RWPE2 (cell line): ENCODE results near the gene DDIAS.

ENCODE experiments used
- ATAC-seq: fragments of 200-7000 bp; cut with Tn5 transposase; 3 replicates; pipeline ENCODE4 v1.9.1; 2021; ENCODE audit warnings: low read depth
- DNase-seq: peaks from one replicate; pipeline ENCODE4 v3.0.0-alpha.2; 2020; ENCODE audit warnings: low spot score
- H3K27ac ChIP-seq: fragments of 450-650 bp; 2 replicates; pipeline ENCODE4 v1.5.1; 2017; ENCODE audit warnings: mild to moderate bottlenecking; ENCODE audit not compliant: poor library complexity, severe bottlenecking
- H3K27me3 ChIP-seq: fragments of 250-450 bp; sonication (Bioruptor Pico); 2 replicates; pipeline ENCODE4 v1.5.1; 2021; ENCODE audit warnings: mild to moderate bottlenecking, moderate library complexity; ENCODE audit not compliant: insufficient read depth, poor library complexity, severe bottlenecking
- H3K36me3 ChIP-seq: fragments of 250-450 bp; sonication (Bioruptor Pico); 2 replicates; pipeline ENCODE4 v1.5.1; 2020; ENCODE audit warnings: low read depth, mild to moderate bottlenecking, moderate library complexity
- H3K4me1 ChIP-seq: fragments of 250-450 bp; sonication (Bioruptor Pico); 2 replicates; pipeline ENCODE4 v1.5.1; 2021; ENCODE audit warnings: mild to moderate bottlenecking, moderate library complexity; ENCODE audit not compliant: insufficient read depth, poor library complexity, severe bottlenecking
- H3K4me3 ChIP-seq: fragments of 250-450 bp; sonication (Bioruptor Pico); 2 replicates; pipeline ENCODE4 v1.5.1; 2021; ENCODE audit warnings: mild to moderate bottlenecking, moderate library complexity; ENCODE audit not compliant: severe bottlenecking
- H3K9me3 ChIP-seq: fragments of 250-450 bp; sonication (Bioruptor Pico); 2 replicates; pipeline ENCODE4 v1.5.1; 2021; ENCODE audit warnings: mild to moderate bottlenecking, moderate library complexity; ENCODE audit not compliant: severe bottlenecking
- TF ChIP-seq, protein P1 (sequence below): fragments of 450-650 bp; IDR thresholded peaks from one replicate; pipeline ENCODE4 v1.5.1; 2017; ENCODE audit warnings: mild to moderate bottlenecking, moderate library complexity; ENCODE audit not compliant: poor library complexity, severe bottlenecking

The DDIAS gene

GRCh38 chr11:82895437-82896091 lies 6.0 kb upstream of the DDIAS start:
- DNase-seq: no peak
- Histone ChIP-seq H3K27ac (no peak overlapping the region), H3K4me3 (no peak overlapping the region), H3K9me3 (no peaks in the 10 kb centered on the region), H3K4me1 (peaks cover 4% of the 10 kb centered on the region), H3K36me3 (no peaks in the 10 kb centered on the region), H3K27me3 (no peaks in the 10 kb centered on the region)
- ATAC-seq: no peak
- TF ChIP-seq, protein P1, sequence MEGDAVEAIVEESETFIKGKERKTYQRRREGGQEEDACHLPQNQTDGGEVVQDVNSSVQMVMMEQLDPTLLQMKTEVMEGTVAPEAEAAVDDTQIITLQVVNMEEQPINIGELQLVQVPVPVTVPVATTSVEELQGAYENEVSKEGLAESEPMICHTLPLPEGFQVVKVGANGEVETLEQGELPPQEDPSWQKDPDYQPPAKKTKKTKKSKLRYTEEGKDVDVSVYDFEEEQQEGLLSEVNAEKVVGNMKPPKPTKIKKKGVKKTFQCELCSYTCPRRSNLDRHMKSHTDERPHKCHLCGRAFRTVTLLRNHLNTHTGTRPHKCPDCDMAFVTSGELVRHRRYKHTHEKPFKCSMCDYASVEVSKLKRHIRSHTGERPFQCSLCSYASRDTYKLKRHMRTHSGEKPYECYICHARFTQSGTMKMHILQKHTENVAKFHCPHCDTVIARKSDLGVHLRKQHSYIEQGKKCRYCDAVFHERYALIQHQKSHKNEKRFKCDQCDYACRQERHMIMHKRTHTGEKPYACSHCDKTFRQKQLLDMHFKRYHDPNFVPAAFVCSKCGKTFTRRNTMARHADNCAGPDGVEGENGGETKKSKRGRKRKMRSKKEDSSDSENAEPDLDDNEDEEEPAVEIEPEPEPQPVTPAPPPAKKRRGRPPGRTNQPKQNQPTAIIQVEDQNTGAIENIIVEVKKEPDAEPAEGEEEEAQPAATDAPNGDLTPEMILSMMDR: no peak

DNA sequence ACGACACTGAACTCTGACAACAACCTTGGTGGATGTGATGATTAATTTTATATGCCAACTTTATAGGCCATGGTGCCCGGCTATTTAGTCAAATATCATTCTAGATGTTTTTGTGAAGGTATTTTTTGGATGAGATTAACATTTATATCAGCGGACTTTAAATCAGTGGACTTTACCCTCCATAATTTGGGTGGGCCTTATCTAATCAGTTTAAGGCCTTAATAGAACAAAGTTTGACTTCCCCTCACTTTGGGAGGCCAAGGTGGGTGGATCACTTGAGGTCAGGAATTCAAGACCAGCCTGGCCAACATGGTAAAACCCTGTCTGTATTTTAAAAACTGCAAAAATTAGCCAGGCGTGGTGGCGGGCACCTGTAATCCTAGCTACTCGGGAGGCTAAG lies 5.4 kb upstream of the DDIAS start:
- no peak for ATAC-seq
- no peaks in the 10 kb centered on the region for H3K9me3 ChIP-seq
- H3K4me1 ChIP-seq: peaks cover 4% of the 10 kb centered on the region
- no peak overlapping the region for H3K4me3 ChIP-seq
- no peak overlapping the region for H3K27ac ChIP-seq
- TF ChIP-seq, protein P1: no peak
- no peak for DNase-seq
- H3K27me3 ChIP-seq: no peaks in the 10 kb centered on the region
- H3K36me3 ChIP-seq: no peaks in the 10 kb centered on the region

GRCh38 chr11:82898241-82898640 lies 3.3 kb upstream of the DDIAS start:
- H3K9me3 ChIP-seq: no peaks in the 10 kb centered on the region
- peaks cover 4% of the 10 kb centered on the region for H3K4me1 ChIP-seq
- no peaks in the 10 kb centered on the region for H3K27me3 ChIP-seq
- no peaks in the 10 kb centered on the region for H3K36me3 ChIP-seq
- H3K27ac ChIP-seq: no peak overlapping the region
- TF ChIP-seq, protein P1: no peak
- H3K4me3 ChIP-seq: no peak overlapping the region
- DNase-seq (no peak), ATAC-seq (no peak)

DNA sequence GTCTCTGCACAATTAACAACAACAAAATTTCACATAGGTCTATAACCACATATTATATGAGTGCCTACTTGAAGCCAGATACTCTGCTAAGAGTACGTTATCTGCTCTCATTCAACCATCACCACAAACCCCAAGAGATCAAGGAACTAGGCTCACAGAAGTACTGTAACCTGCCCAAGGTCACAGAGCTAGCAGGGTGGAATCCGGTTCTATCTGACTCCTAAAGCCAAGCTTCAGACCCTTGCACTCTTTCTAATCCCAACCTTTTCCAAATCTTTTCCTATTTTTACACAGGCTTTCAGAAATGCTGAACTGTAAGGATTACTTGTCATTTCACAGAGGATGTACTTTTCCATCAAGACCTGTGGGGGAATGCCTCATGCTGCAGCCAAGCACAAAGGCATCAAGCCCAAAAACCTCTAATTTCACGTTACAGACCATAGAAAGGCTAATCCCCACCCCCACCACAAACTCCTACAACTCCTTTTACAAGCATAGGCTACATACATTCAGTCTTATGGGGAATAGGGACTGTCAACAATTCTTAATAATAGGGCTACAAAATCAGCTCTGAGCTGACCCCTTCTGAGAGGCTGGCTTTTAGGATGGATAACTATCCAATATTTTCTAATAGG lies 2.2 kb upstream of the DDIAS start:
- no peak for ATAC-seq
- Histone ChIP-seq H3K4me3 (peak overlapping the region; percentile 57), H3K27me3 (no peaks in the 10 kb centered on the region), H3K9me3 (no peaks in the 10 kb centered on the region), H3K36me3 (no peaks in the 10 kb centered on the region), H3K4me1 (peaks cover 4% of the 10 kb centered on the region), H3K27ac (no peak overlapping the region)
- TF ChIP-seq, protein P1: no peak
- DNase-seq: no peak

DNA sequence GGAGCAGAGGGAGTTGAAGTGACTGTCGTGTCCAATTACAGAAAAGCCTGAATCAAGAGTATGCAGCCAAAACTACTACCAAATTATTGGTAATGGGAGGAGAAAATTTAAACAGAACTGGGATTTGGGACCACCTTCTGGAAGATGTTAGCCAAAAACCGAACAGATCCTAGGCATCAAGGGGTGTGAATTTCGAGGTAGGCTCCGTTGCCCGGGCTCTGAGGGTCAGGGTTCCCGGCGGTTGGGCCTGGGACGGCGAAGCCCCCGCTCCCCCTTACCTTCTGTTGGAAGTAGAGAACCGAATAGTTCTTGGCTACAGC lies 1.6 kb upstream of the DDIAS start:
- TF ChIP-seq, protein P1: no peak
- ATAC-seq (no peak; the same call in 2 of the 3 replicates), DNase-seq (no peak)
- Histone ChIP-seq H3K36me3 (no peaks in the 10 kb centered on the region), H3K27ac (peak overlapping the region; percentile 64), H3K9me3 (no peaks in the 10 kb centered on the region), H3K27me3 (no peaks in the 10 kb centered on the region), H3K4me3 (peak overlapping the region; percentile 57), H3K4me1 (peaks cover 4% of the 10 kb centered on the region)
